ENCODE measurements around the gene LRRC58.

The LRRC58 gene

GRCh38 chr3:120274739-120275167 lies 74.4 kb downstream of the LRRC58 start:
- DNase-seq = no peak

Data from hematopoietic multipotent progenitor cell treated with erythropoietin and hydrocortisone succinate and interleukin-3 and kit ligand, for 6 days (in vitro differentiated cells).